Neural cell (in vitro differentiated cells): Measurements from ENCODE around the gene PIGS. TPM values are rescaled to one million over a fixed set of nuclear protein-coding genes. Genes with fewer than 3 reads are reported as not detected.

Experiments used
- H2AFZ ChIP-seq: fragments of 200-600, 300-800 bp; sonication (generic), shearing (Covaris generic); 2 replicates; pipeline ENCODE4 v1.6.0; 2014; ENCODE audit warnings: low read depth, mild to moderate bottlenecking, antibody characterized with exemption, low read length, moderate library complexity
- H3F3A ChIP-seq: fragments of 200-600 bp; shearing (Covaris generic); 2 replicates; pipeline ENCODE4 v1.6.1; 2016; ENCODE audit warnings: mild to moderate bottlenecking, moderate library complexity, mixed read lengths, antibody characterized with exemption, low read length; ENCODE audit not compliant: insufficient read depth, poor library complexity, severe bottlenecking
- H3K27ac ChIP-seq: fragments of 200-600, 300-800 bp; sonication (generic), shearing (Covaris generic); 2 replicates; pipeline ENCODE4 v1.5.1; 2014; ENCODE audit warnings: mild to moderate bottlenecking, low read length, moderate library complexity
- H3K27me3 ChIP-seq: fragments of 300-800, 200-600 bp; sonication (generic), shearing (Covaris generic); 2 replicates; pipeline ENCODE4 v1.6.0; 2014; ENCODE audit warnings: mild to moderate bottlenecking, low read depth, low read length, moderate library complexity; ENCODE audit not compliant: insufficient read depth
- H3K36me3 ChIP-seq: fragments of 300-800, 200-600 bp; sonication (generic), shearing (Covaris generic); 2 replicates; pipeline ENCODE4 v1.5.1; 2014; ENCODE audit warnings: mild to moderate bottlenecking, antibody characterized with exemption, low read length, moderate library complexity; ENCODE audit not compliant: insufficient read depth
- H3K4me2 ChIP-seq: fragments of 300-800, 200-600 bp; sonication (generic), shearing (Covaris generic); 2 replicates; pipeline ENCODE4 v1.6.0; 2014; ENCODE audit warnings: mild to moderate bottlenecking, low read length
- H3K4me3 ChIP-seq: fragments of 300-800, 200-600 bp; sonication (generic), shearing (Covaris generic); 2 replicates; pipeline ENCODE4 v1.5.1; 2014; ENCODE audit warnings: mild to moderate bottlenecking, low read length, moderate library complexity
- H3K79me2 ChIP-seq: fragments of 200-600 bp; shearing (Covaris generic); replicated peaks from 2 replicates; pipeline ENCODE4 v1.6.0; 2014; ENCODE audit warnings: mild to moderate bottlenecking, low read length, moderate library complexity; ENCODE audit not compliant: insufficient read depth
- H3K9ac ChIP-seq: fragments of 300-800, 200-600 bp; sonication (generic), shearing (Covaris generic); 2 replicates; pipeline ENCODE4 v1.6.1; 2016; ENCODE audit warnings: mild to moderate bottlenecking, low read length, mixed read lengths
- H3K9me2 ChIP-seq: fragments of 200-600 bp; shearing (Covaris generic); 2 replicates; pipeline ENCODE4 v1.6.1; 2016; ENCODE audit warnings: mild to moderate bottlenecking, low read length, mixed read lengths; ENCODE audit not compliant: insufficient read depth
- H3K9me3 ChIP-seq: fragments of 200-600, 300-800 bp; sonication (generic), shearing (Covaris generic); 2 replicates; pipeline ENCODE4 v1.6.1; 2016; ENCODE audit warnings: mild to moderate bottlenecking, mixed run types, low read length, moderate library complexity, mixed read lengths
- H4K20me1 ChIP-seq: fragments of 200-600 bp; shearing (Covaris generic); 2 replicates; pipeline ENCODE4 v1.6.1; 2016; ENCODE audit warnings: mild to moderate bottlenecking, mixed run types; ENCODE audit not compliant: insufficient read depth
- CTCF ChIP-seq: fragments of 450-650 bp; IDR thresholded peaks from 2 replicates; pipeline ENCODE4 v1.5.1; 2014; ENCODE audit warnings: antibody characterized with exemption, mild to moderate bottlenecking, moderate library complexity; ENCODE audit not compliant: poor library complexity, severe bottlenecking
- EP300 ChIP-seq: fragments of 450-650 bp; conservative IDR thresholded peaks from 2 replicates; pipeline ENCODE4 v1.6.1; 2014; ENCODE audit warnings: antibody characterized with exemption, mild to moderate bottlenecking, moderate library complexity; ENCODE audit not compliant: poor library complexity, severe bottlenecking
- EZH2 ChIP-seq: fragments of 200-600, 300-800 bp; shearing (Covaris generic), sonication (generic); IDR thresholded peaks from 2 replicates; pipeline ENCODE4 v1.6.1; 2014; ENCODE audit warnings: antibody characterized with exemption, low read length, borderline replicate concordance, mild to moderate bottlenecking; ENCODE audit not compliant: insufficient read depth, poor library complexity, severe bottlenecking
- MXI1 ChIP-seq: fragments of 450-650 bp; conservative IDR thresholded peaks from 2 replicates; pipeline ENCODE4 v1.6.1; 2014; ENCODE audit warnings: antibody characterized with exemption, mild to moderate bottlenecking; ENCODE audit not compliant: poor library complexity, severe bottlenecking
- POLR2AphosphoS5 ChIP-seq: IDR thresholded peaks from 2 replicates; pipeline ENCODE4 v1.6.1; 2012
- RAD21 ChIP-seq: fragments of 450-650 bp; conservative IDR thresholded peaks from 2 replicates; pipeline ENCODE4 v1.6.1; 2014; ENCODE audit warnings: antibody characterized with exemption, mild to moderate bottlenecking, moderate library complexity
- REST ChIP-seq: IDR thresholded peaks from 2 replicates; pipeline ENCODE4 v1.6.1; 2012; ENCODE audit warnings: borderline replicate concordance
- SMC3 ChIP-seq: fragments of 450-650 bp; conservative IDR thresholded peaks from 2 replicates; pipeline ENCODE4 v1.6.1; 2014; ENCODE audit warnings: antibody characterized with exemption, mild to moderate bottlenecking, moderate library complexity; ENCODE audit not compliant: poor library complexity
- TAF1 ChIP-seq: IDR thresholded peaks from 2 replicates; pipeline ENCODE4 v1.6.1; 2012; ENCODE audit warnings: low read depth
- polyA plus RNA-seq: library from polyadenylated mRNA; depleted of rRNA; stranded (reverse); fragments of >200 nt; gene quantifications from 2 replicates; pipeline ENCODE4 v1.2.3, GENCODE V29; 2014

Gene PIGS
- polyA plus RNA-seq, 1 donor from 2014 or later = 37.6 TPM

GRCh38 chr17:28569446-28569845 lies 1.9 kb downstream of the PIGS start:
- no peaks in the 10 kb centered on the region for H3K9me3 ChIP-seq
- no peaks in the 10 kb centered on the region for H3F3A ChIP-seq
- peaks cover 16% of the 10 kb centered on the region for H3K79me2 ChIP-seq
- no peak overlapping the region for H3K9ac ChIP-seq
- H3K27ac ChIP-seq = no peak overlapping the region
- H3K4me3 ChIP-seq = peak overlapping the region; percentile 100
- no peaks in the 10 kb centered on the region for H3K27me3 ChIP-seq
- H2AFZ ChIP-seq = no peak overlapping the region
- no peaks in the 10 kb centered on the region for H4K20me1 ChIP-seq
- H3K9me2 ChIP-seq = no peaks in the 10 kb centered on the region
- no peak overlapping the region for H3K4me2 ChIP-seq
- H3K36me3 ChIP-seq = no peaks in the 10 kb centered on the region
- TF ChIP-seq TAF1 = no peak
- TF ChIP-seq CTCF = no peak
- TF ChIP-seq RAD21 = no peak
- TF ChIP-seq POLR2AphosphoS5 = no peak
- TF ChIP-seq MXI1 = no peak
- TF ChIP-seq SMC3 = no peak
- no peak for TF ChIP-seq REST
- no peak for TF ChIP-seq EZH2
- TF ChIP-seq EP300 = no peak

GRCh38 chr17:28567604-28568003 lies 3.7 kb downstream of the PIGS start:
- H3K4me3 ChIP-seq = no peak overlapping the region
- no peaks in the 10 kb centered on the region for H3K36me3 ChIP-seq
- H3K27me3 ChIP-seq = no peaks in the 10 kb centered on the region
- H3F3A ChIP-seq = no peaks in the 10 kb centered on the region
- H3K27ac ChIP-seq = no peak overlapping the region
- no peak overlapping the region for H2AFZ ChIP-seq
- H4K20me1 ChIP-seq = no peaks in the 10 kb centered on the region
- no peaks in the 10 kb centered on the region for H3K9me2 ChIP-seq
- peaks cover 16% of the 10 kb centered on the region for H3K79me2 ChIP-seq
- TF ChIP-seq RAD21 = no peak
- TF ChIP-seq TAF1 = no peak
- no peak for TF ChIP-seq MXI1
- no peak for TF ChIP-seq REST
- no peak for TF ChIP-seq CTCF
- no peak for TF ChIP-seq SMC3
- no peak for TF ChIP-seq EZH2
- no peak for TF ChIP-seq POLR2AphosphoS5
- TF ChIP-seq EP300 = no peak
- no peaks in the 10 kb centered on the region for H3K9me3 ChIP-seq
- H3K4me2 ChIP-seq = no peak overlapping the region
- no peak overlapping the region for H3K9ac ChIP-seq
